ACHN (cell line): ENCODE results near the gene ANKRD12.

ENCODE experiments used
- DNase-seq: peaks from one replicate; pipeline ENCODE4 v3.0.0-alpha.2; 2015
- in situ Hi-C: cut with HindIII; loops from 2 replicates; pipeline ENCODE4 v1.10.0; 2017; ENCODE audit warnings: low sequenced_read_pairs, low pct_ligation_motif_present, low pct_unique_long_range_greater_than_20kb

Gene ANKRD12

GRCh38 chr18:9304388-9305070, 167.9 kb downstream of the ANKRD12 start:
- in situ Hi-C loops, result no loop called here
- no peak for DNase-seq

- DNase-seq, result no peak
- in situ Hi-C loops, result no loop called here
Observed at GRCh38 chr18:9319333-9319732, 182.8 kb downstream of the ANKRD12 start.

GRCh38 chr18:9321017-9321452, 184.5 kb downstream of the ANKRD12 start:
- in situ Hi-C loops, result no loop called here
- DNase-seq, result no peak

- in situ Hi-C loops, result no loop called here
- no peak for DNase-seq
Observed at GRCh38 chr18:9321736-9322135, 185.2 kb downstream of the ANKRD12 start.

- in situ Hi-C loops, result no loop called here
Observed at GRCh38 chr18:9322744-9323143, 186.2 kb downstream of the ANKRD12 start.

GRCh38 chr18:9323750-9324445, 187.3 kb downstream of the ANKRD12 start:
- in situ Hi-C loops, result no loop called here
- DNase-seq, result no peak

More at GRCh38 chr18:9322744-9323143, 186.2 kb downstream of the ANKRD12 start:
- no peak for DNase-seq

- DNase-seq, result no peak
- in situ Hi-C loops, result no loop called here
Observed at GRCh38 chr18:9325716-9326115, 189.1 kb downstream of the ANKRD12 start.

GRCh38 chr18:9328776-9329175, 192.2 kb downstream of the ANKRD12 start:
- in situ Hi-C loops, result no loop called here
- no peak for DNase-seq

GRCh38 chr18:9329471-9329870, 192.9 kb downstream of the ANKRD12 start:
- DNase-seq, result no peak
- in situ Hi-C loops, result no loop called here

- DNase-seq, result no peak
- in situ Hi-C loops, result no loop called here
Observed at GRCh38 chr18:9330419-9330818, 193.8 kb downstream of the ANKRD12 start.

- DNase-seq, result peak; percentile 63
- in situ Hi-C loops, result no loop called here
Observed at GRCh38 chr18:9333441-9334328, 197.1 kb downstream of the ANKRD12 start.

- in situ Hi-C loops, result no loop called here
- DNase-seq, result peak; percentile 92
Observed at GRCh38 chr18:9334329-9334972, 197.9 kb downstream of the ANKRD12 start, which contains the start of gene TWSG1. TSS of gene TWSG1 (plus strand) at chr18:9334773. CDS start at chr18:9337230, 2,457 bp downstream.

- peak; percentile 24 for DNase-seq
Observed at GRCh38 chr18:9334973-9335696, 198.6 kb downstream of the ANKRD12 start.

More at GRCh38 chr18:9334973-9335696, 198.6 kb downstream of the ANKRD12 start:
- in situ Hi-C loops, result no loop called here
